ENCODE results near the gene NENF. TPM values are rescaled to one million over a fixed set of nuclear protein-coding genes. Genes with fewer than 3 reads are reported as not detected.
A peak's percentile ranks its signal among the peaks of the same experiment; 100 is the strongest.

Gene NENF
- polyA plus RNA-seq, 1 donor: 70.2 TPM

DNA sequence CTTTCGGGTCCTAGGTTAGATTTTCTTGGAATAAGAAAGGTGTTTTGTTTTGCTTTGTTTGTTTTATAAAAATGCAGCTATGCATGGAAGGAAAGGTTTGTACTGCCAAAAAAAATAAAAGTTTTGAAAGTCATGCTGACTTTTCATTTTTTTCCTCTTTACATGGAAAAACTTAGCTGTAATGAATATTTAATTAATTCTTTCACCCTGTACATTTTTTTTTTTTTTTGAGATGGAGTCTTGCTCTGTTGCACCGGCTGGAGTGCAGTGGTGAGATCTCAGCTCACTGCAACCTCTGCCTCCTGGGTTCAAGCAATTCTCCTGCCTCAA is 48.7 kb downstream of the NENF start:
- DNase-seq (ENCODE audit: low read depth): no peak

DNA sequence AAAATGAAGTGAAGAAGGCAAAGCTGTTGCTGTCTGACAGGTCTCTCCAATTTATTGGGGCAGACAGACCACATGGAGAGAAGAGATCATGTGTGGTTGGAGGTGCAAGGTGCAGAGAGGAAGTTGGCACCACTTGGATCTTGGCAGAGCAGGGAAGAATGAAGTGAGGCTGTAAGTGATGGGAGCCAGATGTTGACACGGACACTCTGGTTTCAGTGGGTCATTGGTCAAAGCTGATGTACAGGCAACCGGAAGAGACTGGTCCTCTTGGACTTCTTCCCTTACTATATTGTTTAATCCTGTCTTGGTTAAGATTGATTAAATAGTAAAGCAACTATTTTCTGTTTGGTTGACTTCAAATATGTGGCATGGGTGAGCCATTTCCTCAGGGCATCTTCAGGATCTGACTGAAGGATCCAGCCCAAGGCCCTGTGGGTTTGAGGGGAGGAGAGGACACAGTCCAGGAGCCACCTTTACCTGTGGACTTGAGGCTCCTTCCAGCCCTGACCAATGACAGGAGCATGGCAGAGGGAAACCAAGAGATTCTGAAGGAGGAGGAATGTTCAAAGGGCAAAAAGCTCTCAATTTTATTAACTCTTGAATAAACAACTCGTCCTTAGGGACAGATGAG is 49.4 kb downstream of the NENF start:
- DNase-seq (ENCODE audit: low read depth): no peak

DNA sequence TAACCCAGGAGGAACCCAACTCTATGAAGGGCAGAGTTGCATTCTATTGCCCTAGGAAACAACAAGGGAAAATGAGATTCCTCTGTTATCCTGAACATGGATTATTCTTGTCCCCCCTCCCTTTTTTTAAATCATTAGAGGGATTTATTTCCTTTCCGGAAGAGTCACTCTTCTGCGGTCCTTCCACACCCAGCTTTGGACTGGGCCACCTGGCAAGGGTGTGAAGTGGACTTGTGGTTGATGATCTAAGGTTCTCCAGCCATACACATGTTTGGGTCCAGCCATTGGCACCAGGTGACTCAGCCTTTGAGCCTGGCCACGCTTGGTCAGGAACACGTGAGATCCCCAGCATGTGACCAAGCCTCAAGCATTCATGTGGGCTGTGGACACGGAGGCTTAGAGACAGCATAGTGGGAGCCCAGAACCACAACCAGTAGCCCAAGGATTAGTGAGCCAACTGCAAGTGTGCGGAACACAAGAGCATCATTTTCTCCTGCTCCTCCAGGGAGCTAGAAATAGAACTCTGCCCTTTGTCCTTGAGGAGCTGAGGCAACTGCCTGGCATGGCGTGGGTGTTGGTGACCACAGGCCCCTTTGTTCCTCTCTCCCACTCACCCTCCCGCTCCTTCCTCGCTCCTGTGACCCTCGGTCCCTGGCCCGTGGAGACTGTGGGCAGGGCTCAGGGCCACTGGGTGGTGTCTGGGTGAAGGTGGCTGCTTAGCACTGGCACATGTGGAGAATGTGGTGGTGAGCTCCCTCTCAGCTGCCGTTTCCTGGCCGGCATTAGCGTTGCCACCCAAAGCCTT is 50.1 kb downstream of the NENF start:
- no peak for DNase-seq (ENCODE audit: low read depth)

DNA sequence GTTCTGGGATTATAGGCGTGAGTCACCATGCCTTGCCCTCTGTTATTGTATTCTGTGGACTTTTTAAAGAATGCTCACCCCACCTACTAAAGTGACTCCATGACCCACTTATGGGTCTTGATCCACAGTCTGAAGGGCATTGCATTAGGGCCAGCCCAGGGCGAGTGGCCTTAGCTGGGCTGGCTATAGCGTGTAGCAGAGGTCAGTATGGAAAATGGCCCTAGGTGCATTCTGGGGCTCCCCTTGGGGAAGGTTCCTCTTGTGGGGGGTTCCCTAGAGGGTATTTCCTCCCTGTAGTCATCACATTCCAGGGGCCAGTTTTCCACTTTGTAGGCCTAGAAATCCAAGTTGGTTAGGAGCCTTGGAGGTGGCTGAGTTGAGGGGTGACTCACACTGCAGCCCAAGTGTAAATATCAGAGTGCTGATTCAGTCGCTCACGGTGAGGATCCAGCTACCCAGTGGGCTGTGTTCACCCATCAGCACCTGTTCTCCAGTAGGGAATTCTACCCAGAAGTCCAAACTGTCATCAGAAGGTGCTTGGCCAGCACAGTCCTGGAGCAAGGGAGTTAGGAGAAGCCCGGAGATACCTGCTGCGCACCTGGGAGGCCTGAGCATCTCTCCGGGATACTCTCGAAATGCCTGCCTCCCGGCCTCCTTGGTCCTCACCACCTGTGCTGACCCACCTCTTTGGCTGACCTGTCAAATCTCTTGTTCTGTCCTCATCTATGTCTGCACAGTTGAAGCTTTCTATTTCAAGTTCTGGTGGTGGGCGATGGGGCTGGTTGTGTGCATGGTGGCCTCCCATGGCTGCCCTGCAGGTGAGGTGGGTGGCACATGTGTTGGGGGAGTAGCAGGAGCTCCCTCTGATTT is 52.2 kb downstream of the NENF start:
- no peak for DNase-seq (ENCODE audit: low read depth)

DNA sequence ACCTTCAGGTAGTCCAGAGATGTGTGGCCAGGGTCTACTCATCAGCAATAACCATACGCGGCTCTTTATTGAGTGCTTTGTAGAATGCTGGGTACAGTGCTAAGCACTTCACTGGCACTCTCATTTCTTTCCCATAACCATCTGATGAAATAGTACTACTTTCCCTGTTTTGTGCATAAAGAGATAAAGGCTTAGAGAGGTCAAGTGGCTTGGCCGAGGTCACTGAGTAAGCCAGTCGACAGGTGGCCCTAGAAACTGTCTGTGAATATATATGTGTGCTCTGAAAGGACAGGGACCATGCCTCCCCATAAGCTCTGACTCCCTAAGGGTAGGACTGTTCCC is 52.8 kb downstream of the NENF start:
- no peak for DNase-seq (ENCODE audit: low read depth)

DNA sequence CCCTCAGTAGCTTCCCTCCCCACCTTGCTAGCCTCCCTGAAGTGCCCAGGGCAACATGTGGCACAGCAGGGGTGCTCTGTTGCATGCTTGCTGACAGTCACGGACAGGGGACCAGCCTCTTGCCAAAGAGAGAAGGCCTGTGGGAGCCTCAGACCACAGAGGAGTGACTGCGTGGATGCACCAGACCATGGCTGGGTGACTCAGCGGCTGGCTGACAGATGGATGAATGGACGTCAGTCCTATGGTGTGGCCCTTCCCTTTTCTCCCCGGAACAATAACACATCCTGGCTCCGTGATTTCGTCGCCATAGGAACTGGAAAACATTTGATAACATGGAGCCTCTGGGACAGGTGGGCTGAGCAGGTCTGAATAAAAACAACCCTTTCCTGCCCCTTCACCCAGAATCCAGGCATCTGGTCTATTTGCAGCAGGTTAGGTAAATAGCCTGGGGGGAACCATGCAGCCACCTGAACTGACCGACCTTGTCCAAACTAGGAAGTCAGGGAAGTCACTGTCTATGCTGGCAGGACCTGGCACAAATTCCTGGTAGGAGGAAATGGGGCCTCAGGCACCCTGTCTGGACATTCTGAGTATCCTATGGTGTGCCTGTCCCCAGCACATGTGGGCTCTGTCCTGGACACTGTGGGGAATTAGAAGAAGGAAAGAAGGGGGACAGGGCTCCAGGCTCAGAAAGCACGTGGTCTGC is 53.3 kb downstream of the NENF start:
- DNase-seq (ENCODE audit: low read depth): no peak

DNA sequence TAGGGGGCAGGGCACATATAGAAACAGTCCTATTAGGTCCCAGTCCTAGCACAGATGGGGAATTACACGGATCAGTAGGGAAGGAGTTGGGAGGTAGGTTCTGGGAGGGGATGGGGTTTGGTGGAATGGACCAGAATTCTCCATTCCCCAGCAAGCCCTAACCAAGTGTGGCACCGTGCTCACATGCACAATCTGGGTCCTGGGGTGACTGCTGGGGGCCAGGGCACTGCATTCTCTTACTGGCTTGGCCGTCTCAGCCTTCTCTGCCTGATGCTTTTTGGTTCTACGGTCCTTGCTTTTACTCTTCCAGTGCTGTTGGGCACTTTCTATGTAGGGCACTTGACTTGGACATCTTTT is 53.9 kb downstream of the NENF start:
- no peak for DNase-seq (ENCODE audit: low read depth)

DNA sequence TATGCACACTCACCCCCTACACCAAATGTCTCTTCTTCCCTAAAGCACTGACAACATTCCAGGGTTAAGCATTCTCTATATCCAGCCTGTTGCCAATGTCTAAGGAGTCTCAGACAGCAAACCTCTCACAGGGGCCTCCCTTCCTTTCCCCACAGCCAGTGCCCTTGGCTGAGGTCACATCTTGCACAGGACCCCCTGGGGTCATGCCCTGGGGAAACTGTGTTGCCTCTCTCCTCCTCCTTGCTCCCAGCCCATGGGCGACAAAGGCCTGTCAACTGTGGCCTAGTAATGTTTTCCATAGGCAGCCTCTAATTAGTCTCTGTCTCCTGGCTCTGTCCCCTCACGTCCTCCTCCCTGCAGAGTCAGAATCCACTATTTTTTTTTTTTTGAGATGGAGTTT is 54.6 kb downstream of the NENF start:
- DNase-seq (ENCODE audit: low read depth): no peak

DNA sequence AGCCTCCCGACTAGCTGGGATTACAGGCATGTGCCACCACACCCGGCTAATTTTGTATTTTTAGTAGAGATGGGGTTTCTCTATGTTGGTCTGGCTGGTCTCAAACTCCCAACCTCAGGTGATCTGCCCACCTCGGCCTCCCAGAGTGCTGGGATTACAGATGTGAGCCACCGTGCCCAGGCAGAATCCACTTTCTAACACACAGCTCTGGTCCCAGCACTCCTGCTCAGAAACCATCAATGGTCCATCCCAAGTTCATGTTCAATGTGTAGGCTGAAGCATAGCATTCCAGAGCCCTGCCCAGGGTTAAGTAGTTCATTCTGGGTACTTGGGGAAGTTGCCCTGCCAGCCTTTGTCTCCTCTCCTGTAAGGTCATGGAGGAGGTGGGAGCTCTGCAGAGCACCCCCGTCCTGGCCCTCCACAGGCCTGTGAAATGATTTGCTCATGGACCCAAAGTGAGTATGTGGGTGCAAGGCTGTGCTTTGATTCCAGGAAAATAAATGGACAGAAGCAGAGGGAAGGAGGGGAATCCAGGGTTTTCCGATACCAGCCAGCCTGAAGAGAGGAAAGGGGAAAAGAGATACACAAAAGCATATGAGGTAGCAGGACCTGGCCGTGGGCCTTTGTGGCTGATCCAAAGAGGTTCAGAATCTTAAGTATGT is 55.2 kb downstream of the NENF start:
- DNase-seq (ENCODE audit: low read depth): no peak

DNA sequence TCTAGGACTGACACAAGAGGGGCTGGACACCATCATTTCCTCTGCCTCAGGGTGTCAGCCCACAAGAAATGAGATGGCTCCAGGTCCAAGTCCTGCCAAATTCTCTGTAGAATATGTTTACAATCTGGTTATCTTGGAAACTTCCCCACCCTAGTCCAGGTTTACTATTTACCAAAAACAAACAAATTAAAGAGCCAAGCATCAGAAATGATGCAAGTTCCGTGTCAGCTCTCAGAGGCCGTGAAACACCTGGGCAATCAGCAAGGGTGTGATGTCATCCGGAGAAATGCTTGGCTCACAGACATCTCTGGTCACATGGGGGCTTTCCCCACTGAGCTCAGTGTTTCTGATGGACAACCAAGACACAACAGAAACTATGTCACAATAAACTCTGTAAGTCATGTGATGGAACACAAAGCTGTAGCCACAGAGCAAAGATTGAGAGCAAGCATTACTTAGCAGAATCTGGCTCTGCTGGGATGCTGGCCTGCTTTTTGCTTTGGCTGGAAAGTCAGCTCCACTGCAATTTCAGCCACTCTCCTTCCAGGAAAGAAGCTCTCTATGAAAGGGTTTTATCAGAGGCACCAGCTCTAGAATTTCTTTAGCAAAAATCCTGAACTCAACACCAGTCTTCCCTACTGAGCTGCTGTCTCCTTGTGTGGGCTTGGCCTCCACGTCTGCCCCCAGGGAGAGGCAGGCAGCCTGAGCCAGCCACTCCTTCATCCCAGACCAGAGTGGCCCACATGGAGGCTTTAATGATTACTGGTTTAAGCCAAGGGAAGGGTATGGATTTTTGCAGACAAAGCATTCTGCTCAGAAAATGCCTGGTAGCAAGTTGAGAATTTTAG is 55.9 kb downstream of the NENF start:
- peak; percentile 76 for DNase-seq (ENCODE audit: low read depth)

DNA sequence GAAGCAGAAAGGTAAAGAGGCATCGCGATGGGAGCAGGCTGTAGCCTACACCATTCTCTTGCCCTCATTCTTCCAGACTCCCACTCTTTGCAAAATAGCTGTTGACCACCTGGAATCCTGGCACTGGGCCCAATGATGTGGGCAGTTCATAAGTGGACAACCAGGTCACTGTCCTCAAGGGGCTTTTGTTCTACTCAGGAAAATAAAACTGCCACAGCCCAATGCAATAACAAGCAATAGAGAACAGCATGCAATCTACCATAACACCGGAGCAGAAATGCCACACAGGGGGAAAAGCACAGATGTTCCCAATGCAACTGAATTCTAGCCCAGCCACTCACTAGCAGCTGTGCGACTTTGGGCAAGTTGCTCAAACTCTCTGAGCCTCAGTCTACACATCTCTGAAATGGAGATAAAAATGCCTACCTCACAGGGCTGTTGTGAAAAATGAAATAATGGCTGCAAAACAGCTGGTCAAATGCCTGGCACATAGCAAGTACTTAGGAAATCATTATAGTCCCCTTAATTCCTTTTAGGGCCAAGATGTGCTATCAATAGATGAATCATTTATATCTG is 56.7 kb downstream of the NENF start:
- no peak for DNase-seq (ENCODE audit: low read depth)

DNA sequence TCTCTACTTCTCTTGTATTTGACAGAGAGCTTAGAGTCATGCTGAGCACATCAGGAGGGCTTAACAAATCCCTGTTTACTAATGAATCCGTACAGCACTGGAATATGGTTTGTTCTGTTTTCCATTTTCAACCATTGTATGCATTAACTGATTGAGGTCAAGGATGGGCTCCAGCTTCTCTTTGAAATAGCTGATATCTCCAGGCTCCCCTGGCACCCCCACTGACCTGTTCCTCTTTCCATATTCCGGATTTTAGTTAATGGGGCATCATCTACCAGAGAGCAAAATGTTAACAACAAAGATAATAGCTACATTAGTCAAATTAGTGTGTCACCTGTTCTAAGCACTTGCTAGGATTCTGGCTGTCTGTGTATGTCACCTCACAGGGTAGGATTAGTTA is 57.6 kb downstream of the NENF start:
- no peak for DNase-seq (ENCODE audit: low read depth)

DNA sequence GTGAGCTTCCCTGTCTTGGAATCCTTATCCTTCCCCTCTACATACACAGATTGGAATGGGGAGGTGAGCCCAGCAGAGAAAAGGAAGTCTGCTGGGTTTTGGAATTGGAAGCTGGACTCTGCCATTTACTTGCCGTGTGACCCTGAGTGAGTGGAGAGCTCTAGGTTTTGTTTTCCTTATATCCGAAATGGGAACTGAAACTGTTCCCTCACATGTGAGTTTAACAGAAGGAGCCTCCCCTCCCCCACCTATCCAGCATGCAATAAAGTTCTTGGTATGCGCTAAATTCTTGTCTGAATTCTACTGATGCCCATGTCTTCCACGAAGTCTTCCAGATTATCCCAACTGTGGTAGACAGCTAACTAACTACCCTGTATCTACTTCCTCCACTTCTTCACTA is 58.7 kb downstream of the NENF start:
- DNase-seq (ENCODE audit: low read depth): no peak

Other genes starting within 250 kb of the NENF start
- 27.7 TPM for gene PPP2R5A, start 147.5 kb upstream of the NENF start, polyA plus RNA-seq (ENCODE audit: insufficient read length)
- 6.1 TPM for gene PACC1, start 18.0 kb upstream of the NENF start, polyA plus RNA-seq (ENCODE audit: insufficient read length)
- gene ATF3, start 175.8 kb downstream of the NENF start, polyA plus RNA-seq (ENCODE audit: insufficient read length): 83.1 TPM

All from forelimb muscle (tissue), 1 donor.